Measurements from ENCODE around the gene DNAJC15. TPM values are rescaled to one million over a fixed set of nuclear protein-coding genes. Genes with fewer than 3 reads are reported as not detected.

The DNAJC15 gene
- total RNA-seq, 2 donors from 2014 or later: 29.7 to 46.9 TPM

GRCh38 chr13:43019811-43020210, 3.6 kb upstream of the DNAJC15 start:
- H3K9me3 ChIP-seq (ENCODE audit: control insufficient read depth, low read length): no peaks in the 10 kb centered on the region
- DNase-seq: no peak
- H3K27ac ChIP-seq (ENCODE audit: low read depth, low read length): no peak overlapping the region
- TF ChIP-seq CTCF (conservative IDR thresholded peaks at IDR 0.05): no peak
- WGBS, 2 experiments (ENCODE audit: insufficient coverage in 1 of 2, insufficient read length in 1 of 2): 69 to 84% methylated on average over 2 of the region's 2 CpGs
- no peak overlapping the region for H3K9ac ChIP-seq (ENCODE audit: extremely low read depth, low read length, poor library complexity, severe bottlenecking)
- no peak overlapping the region for H3K27ac Mint-ChIP-seq
- H3K4me3 ChIP-seq (ENCODE audit: low read length): no peak overlapping the region
- no peaks in the 10 kb centered on the region for H3K27me3 Mint-ChIP-seq (ENCODE audit: insufficient read depth)
- H3K36me3 Mint-ChIP-seq (ENCODE audit: low read depth): peaks cover 5% of the 10 kb centered on the region
- no peaks in the 10 kb centered on the region for H3K27me3 ChIP-seq (ENCODE audit: control insufficient read depth, insufficient read depth, low read length, poor library complexity, severe bottlenecking)
- H3K4me1 Mint-ChIP-seq: peaks cover 18% of the 10 kb centered on the region
- no peak overlapping the region for H3K4me3 Mint-ChIP-seq
- peaks cover 6% of the 10 kb centered on the region for H3K9me3 Mint-ChIP-seq
- peaks cover 3% of the 10 kb centered on the region for H3K4me1 ChIP-seq (ENCODE audit: control insufficient read depth, insufficient read depth, low read length)
- H3K36me3 ChIP-seq (ENCODE audit: control insufficient read depth, insufficient read depth, low read length): no peaks in the 10 kb centered on the region

- H3K27me3 ChIP-seq (ENCODE audit: control insufficient read depth, insufficient read depth, low read length, poor library complexity, severe bottlenecking): no peaks in the 10 kb centered on the region
- H3K4me1 Mint-ChIP-seq: peaks cover 20% of the 10 kb centered on the region
- peaks cover 6% of the 10 kb centered on the region for H3K9me3 Mint-ChIP-seq
- H3K4me3 ChIP-seq (ENCODE audit: low read length): no peak overlapping the region
- DNase-seq: no peak
- WGBS, 2 experiments (ENCODE audit: insufficient coverage in 1 of 2, insufficient read length in 1 of 2): no CpG with 5 or more reads among the region's 1 CpG
- peaks cover 9% of the 10 kb centered on the region for H3K36me3 Mint-ChIP-seq (ENCODE audit: low read depth)
- no peaks in the 10 kb centered on the region for H3K27me3 Mint-ChIP-seq (ENCODE audit: insufficient read depth)
- no peak overlapping the region for H3K27ac ChIP-seq (ENCODE audit: low read depth, low read length)
- H3K9ac ChIP-seq (ENCODE audit: extremely low read depth, low read length, poor library complexity, severe bottlenecking): no peak overlapping the region
- no peak for TF ChIP-seq CTCF (conservative IDR thresholded peaks at IDR 0.05)
- no peak overlapping the region for H3K4me3 Mint-ChIP-seq
- H3K9me3 ChIP-seq (ENCODE audit: control insufficient read depth, low read length): peaks cover 3% of the 10 kb centered on the region
- no peak overlapping the region for H3K27ac Mint-ChIP-seq
- H3K36me3 ChIP-seq (ENCODE audit: control insufficient read depth, insufficient read depth, low read length): no peaks in the 10 kb centered on the region
- peaks cover 3% of the 10 kb centered on the region for H3K4me1 ChIP-seq (ENCODE audit: control insufficient read depth, insufficient read depth, low read length)
Observed at GRCh38 chr13:43020794-43021193, 2.6 kb upstream of the DNAJC15 start.

- Histone ChIP-seq H3K27ac (ENCODE audit: low read depth, low read length) (no peak overlapping the region), H3K36me3 (ENCODE audit: control insufficient read depth, insufficient read depth, low read length) (no peaks in the 10 kb centered on the region), H3K9me3 (ENCODE audit: control insufficient read depth, low read length) (peaks cover 3% of the 10 kb centered on the region), H3K4me1 (ENCODE audit: control insufficient read depth, insufficient read depth, low read length) (peaks cover 3% of the 10 kb centered on the region), H3K4me3 (ENCODE audit: low read length) (no peak overlapping the region), H3K27me3 (ENCODE audit: control insufficient read depth, insufficient read depth, low read length, poor library complexity, severe bottlenecking) (no peaks in the 10 kb centered on the region), H3K9ac (ENCODE audit: extremely low read depth, low read length, poor library complexity, severe bottlenecking) (no peak overlapping the region)
- DNase-seq: no peak
- peaks cover 13% of the 10 kb centered on the region for H3K36me3 Mint-ChIP-seq (ENCODE audit: low read depth)
- no peaks in the 10 kb centered on the region for H3K27me3 Mint-ChIP-seq (ENCODE audit: insufficient read depth)
- no peak overlapping the region for H3K27ac Mint-ChIP-seq
- WGBS, 2 experiments (ENCODE audit: insufficient coverage in 1 of 2, insufficient read length in 1 of 2): 86 to 96% methylated on average over 9 to 11 of the region's 11 CpGs
- H3K4me1 Mint-ChIP-seq: peaks cover 18% of the 10 kb centered on the region
- no peak for TF ChIP-seq CTCF (conservative IDR thresholded peaks at IDR 0.05)
- H3K4me3 Mint-ChIP-seq: no peak overlapping the region
- H3K9me3 Mint-ChIP-seq: peaks cover 6% of the 10 kb centered on the region
Observed at GRCh38 chr13:43021926-43022670, 1.3 kb upstream of the DNAJC15 start.

Data from endodermal cell (in vitro differentiated cells).